H1 (cell line): ENCODE results near the gene YTHDF2. TPM values are rescaled to one million over a fixed set of nuclear protein-coding genes. Genes with fewer than 3 reads are reported as not detected.

Experiments
- polyA plus RNA-seq, 7 experiments: library from polyadenylated mRNA; depleted of rRNA in 3 of 7; stranded (reverse) in 5 of 7; unstranded in 2 of 7; fragments of >200 nt in 5 of 7; fragments of 200-250 nt in 2 of 7; gene quantifications; 1 replicate in 5 of 7; 2 replicates in 1 of 7; 4 replicates in 1 of 7; pipeline versions ENCODE4 v1.2.1 to v1.2.3, GENCODE V29; 2011 to 2013; ENCODE audit warnings: missing spikeins in 2 of 7, mixed read lengths in 2 of 7
- total RNA-seq: library from RNA; stranded (reverse); fragmentation: NEBNext Ultra II Directional; extraction: Animal tissue kit (Norgen Biotek cat#: 25700); gene quantifications from 2 replicates; pipeline ENCODE4 v1.2.1, GENCODE V29; 2021
- TF ChIP-seq, protein P1 (sequence below): fragments of 300-600 bp; sonication (generic); IDR thresholded peaks from 2 replicates; pipeline ENCODE4 v1.7.1; 2012; ENCODE audit warnings: low read length, moderate library complexity, mild to moderate bottlenecking, inconsistent platforms; ENCODE audit not compliant: insufficient replicate concordance

The YTHDF2 gene
- total and polyA plus RNA-seq, 2 of the 8 experiments (the other 6 are each of a cell fraction or from before 2014, with no cell fraction given) = 128 to 164 TPM

DNA sequence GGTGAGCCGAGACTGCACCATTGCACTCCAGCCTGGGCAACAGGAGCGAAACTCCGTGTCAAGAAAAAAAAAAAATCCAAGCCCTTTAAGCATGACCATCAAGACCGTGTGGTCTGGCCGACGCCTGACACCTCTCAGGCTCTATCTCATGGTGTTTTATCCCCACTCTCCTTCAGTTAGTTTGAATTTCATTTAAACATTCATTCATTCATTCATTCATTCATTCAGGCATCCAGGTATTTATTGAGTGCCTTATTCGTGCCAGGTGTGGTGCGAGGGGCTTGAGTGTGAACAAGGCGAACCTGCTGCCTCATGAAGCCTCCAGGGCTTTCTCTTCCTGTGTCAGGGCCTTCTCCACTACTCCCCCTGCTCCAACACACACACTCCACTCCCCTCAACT is 52.7 kb downstream of the YTHDF2 start (continued):
- TF ChIP-seq, protein P1, sequence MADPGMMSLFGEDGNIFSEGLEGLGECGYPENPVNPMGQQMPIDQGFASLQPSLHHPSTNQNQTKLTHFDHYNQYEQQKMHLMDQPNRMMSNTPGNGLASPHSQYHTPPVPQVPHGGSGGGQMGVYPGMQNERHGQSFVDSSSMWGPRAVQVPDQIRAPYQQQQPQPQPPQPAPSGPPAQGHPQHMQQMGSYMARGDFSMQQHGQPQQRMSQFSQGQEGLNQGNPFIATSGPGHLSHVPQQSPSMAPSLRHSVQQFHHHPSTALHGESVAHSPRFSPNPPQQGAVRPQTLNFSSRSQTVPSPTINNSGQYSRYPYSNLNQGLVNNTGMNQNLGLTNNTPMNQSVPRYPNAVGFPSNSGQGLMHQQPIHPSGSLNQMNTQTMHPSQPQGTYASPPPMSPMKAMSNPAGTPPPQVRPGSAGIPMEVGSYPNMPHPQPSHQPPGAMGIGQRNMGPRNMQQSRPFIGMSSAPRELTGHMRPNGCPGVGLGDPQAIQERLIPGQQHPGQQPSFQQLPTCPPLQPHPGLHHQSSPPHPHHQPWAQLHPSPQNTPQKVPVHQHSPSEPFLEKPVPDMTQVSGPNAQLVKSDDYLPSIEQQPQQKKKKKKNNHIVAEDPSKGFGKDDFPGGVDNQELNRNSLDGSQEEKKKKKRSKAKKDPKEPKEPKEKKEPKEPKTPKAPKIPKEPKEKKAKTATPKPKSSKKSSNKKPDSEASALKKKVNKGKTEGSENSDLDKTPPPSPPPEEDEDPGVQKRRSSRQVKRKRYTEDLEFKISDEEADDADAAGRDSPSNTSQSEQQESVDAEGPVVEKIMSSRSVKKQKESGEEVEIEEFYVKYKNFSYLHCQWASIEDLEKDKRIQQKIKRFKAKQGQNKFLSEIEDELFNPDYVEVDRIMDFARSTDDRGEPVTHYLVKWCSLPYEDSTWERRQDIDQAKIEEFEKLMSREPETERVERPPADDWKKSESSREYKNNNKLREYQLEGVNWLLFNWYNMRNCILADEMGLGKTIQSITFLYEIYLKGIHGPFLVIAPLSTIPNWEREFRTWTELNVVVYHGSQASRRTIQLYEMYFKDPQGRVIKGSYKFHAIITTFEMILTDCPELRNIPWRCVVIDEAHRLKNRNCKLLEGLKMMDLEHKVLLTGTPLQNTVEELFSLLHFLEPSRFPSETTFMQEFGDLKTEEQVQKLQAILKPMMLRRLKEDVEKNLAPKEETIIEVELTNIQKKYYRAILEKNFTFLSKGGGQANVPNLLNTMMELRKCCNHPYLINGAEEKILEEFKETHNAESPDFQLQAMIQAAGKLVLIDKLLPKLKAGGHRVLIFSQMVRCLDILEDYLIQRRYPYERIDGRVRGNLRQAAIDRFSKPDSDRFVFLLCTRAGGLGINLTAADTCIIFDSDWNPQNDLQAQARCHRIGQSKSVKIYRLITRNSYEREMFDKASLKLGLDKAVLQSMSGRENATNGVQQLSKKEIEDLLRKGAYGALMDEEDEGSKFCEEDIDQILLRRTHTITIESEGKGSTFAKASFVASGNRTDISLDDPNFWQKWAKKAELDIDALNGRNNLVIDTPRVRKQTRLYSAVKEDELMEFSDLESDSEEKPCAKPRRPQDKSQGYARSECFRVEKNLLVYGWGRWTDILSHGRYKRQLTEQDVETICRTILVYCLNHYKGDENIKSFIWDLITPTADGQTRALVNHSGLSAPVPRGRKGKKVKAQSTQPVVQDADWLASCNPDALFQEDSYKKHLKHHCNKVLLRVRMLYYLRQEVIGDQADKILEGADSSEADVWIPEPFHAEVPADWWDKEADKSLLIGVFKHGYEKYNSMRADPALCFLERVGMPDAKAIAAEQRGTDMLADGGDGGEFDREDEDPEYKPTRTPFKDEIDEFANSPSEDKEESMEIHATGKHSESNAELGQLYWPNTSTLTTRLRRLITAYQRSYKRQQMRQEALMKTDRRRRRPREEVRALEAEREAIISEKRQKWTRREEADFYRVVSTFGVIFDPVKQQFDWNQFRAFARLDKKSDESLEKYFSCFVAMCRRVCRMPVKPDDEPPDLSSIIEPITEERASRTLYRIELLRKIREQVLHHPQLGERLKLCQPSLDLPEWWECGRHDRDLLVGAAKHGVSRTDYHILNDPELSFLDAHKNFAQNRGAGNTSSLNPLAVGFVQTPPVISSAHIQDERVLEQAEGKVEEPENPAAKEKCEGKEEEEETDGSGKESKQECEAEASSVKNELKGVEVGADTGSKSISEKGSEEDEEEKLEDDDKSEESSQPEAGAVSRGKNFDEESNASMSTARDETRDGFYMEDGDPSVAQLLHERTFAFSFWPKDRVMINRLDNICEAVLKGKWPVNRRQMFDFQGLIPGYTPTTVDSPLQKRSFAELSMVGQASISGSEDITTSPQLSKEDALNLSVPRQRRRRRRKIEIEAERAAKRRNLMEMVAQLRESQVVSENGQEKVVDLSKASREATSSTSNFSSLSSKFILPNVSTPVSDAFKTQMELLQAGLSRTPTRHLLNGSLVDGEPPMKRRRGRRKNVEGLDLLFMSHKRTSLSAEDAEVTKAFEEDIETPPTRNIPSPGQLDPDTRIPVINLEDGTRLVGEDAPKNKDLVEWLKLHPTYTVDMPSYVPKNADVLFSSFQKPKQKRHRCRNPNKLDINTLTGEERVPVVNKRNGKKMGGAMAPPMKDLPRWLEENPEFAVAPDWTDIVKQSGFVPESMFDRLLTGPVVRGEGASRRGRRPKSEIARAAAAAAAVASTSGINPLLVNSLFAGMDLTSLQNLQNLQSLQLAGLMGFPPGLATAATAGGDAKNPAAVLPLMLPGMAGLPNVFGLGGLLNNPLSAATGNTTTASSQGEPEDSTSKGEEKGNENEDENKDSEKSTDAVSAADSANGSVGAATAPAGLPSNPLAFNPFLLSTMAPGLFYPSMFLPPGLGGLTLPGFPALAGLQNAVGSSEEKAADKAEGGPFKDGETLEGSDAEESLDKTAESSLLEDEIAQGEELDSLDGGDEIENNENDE = no peak
